AG04450 (cell line): ENCODE measurements around the gene KIAA1328. TPM values are rescaled to one million over a fixed set of nuclear protein-coding genes. Genes with fewer than 3 reads are reported as not detected.

Source experiments
- CTCF ChIA-PET: fragments of 300-600, 350-600 bp; formaldehyde crosslinking; extraction: SDS; loops from one replicate; lab custom pipeline; 2022; ENCODE audit warnings: antibody characterized with exemption, inconsistent platforms; lab: Charles Lee
- POLR2A ChIA-PET: fragments of 350-600 bp; formaldehyde crosslinking; extraction: SDS; loops from one replicate; lab custom pipeline; 2021; ENCODE audit warnings: antibody characterized with exemption, inconsistent platforms; lab: Yijun Ruan, JAX
- DNase-seq: peaks from one replicate; pipeline ENCODE4 v3.0.0-alpha.2; 2011; ENCODE audit warnings: low read depth, low spot score
- H3K27ac ChIP-seq: one replicate; pipeline ENCODE4 v1.5.1; 2012; ENCODE audit warnings: low read depth, low read length, control low read depth
- H3K27me3 ChIP-seq: one replicate; pipeline ENCODE4 v1.6.0; 2012; ENCODE audit warnings: low read length; ENCODE audit not compliant: control insufficient read depth, insufficient read depth
- H3K4me3 ChIP-seq: 2 replicates; pipeline ENCODE4 v1.5.1; 2011; ENCODE audit warnings: mild to moderate bottlenecking, low read depth, low read length, control low read depth
- H3K9me3 ChIP-seq: 2 replicates; pipeline ENCODE4 v1.5.1; 2012; ENCODE audit warnings: low read length; ENCODE audit not compliant: control insufficient read depth, insufficient read depth
- polyA plus RNA-seq: library from polyadenylated mRNA; depleted of rRNA; stranded (reverse); fragments of >200 nt; gene quantifications from 2 replicates; pipeline ENCODE4 v1.2.3, GENCODE V29; 2011
- TF ChIP-seq, protein P1 (sequence below): IDR thresholded peaks from 2 replicates; pipeline ENCODE4 v1.5.1; 2011; ENCODE audit warnings: low read depth, low read length, control low read depth, inconsistent platforms

KIAA1328 gene
- polyA plus RNA-seq, 1 experiment: 3.9 TPM

DNA sequence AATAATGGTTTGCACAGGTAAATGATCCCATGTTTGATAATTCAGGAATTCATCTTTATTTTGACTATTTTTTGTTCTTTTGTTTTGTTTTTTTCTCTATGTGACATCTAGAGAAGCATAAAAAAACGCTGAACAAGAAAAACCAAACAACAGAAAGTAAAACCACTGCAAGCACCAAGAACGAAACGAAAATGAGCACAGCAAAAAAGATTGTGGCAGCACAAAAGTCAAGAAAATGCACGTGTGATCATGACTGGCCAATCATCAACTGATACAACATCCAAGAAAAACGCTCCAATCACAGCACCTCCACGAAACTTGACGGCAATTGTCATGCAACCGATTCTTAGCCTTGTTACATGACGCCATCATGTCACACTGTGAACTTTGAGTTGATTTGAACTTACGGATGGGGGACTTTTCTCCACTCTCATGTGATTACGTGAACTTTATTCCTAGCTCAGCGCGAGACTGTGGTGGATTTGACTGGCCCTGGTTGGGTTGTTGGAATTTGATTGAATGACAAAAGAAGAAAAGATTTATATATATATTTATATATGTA is 417.9 kb downstream of the KIAA1328 start:
- TF ChIP-seq, protein P1, sequence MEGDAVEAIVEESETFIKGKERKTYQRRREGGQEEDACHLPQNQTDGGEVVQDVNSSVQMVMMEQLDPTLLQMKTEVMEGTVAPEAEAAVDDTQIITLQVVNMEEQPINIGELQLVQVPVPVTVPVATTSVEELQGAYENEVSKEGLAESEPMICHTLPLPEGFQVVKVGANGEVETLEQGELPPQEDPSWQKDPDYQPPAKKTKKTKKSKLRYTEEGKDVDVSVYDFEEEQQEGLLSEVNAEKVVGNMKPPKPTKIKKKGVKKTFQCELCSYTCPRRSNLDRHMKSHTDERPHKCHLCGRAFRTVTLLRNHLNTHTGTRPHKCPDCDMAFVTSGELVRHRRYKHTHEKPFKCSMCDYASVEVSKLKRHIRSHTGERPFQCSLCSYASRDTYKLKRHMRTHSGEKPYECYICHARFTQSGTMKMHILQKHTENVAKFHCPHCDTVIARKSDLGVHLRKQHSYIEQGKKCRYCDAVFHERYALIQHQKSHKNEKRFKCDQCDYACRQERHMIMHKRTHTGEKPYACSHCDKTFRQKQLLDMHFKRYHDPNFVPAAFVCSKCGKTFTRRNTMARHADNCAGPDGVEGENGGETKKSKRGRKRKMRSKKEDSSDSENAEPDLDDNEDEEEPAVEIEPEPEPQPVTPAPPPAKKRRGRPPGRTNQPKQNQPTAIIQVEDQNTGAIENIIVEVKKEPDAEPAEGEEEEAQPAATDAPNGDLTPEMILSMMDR: no peak
- Histone ChIP-seq H3K4me3 (no peak overlapping the region), H3K9me3 (no peaks in the 10 kb centered on the region; the same call in 1 of the 2 replicates), H3K27ac (no peak overlapping the region), H3K27me3 (peaks cover 33% of the 10 kb centered on the region)
- CTCF ChIA-PET: no interaction called here
- no peak for DNase-seq
- POLR2A ChIA-PET: no interaction called here

DNA sequence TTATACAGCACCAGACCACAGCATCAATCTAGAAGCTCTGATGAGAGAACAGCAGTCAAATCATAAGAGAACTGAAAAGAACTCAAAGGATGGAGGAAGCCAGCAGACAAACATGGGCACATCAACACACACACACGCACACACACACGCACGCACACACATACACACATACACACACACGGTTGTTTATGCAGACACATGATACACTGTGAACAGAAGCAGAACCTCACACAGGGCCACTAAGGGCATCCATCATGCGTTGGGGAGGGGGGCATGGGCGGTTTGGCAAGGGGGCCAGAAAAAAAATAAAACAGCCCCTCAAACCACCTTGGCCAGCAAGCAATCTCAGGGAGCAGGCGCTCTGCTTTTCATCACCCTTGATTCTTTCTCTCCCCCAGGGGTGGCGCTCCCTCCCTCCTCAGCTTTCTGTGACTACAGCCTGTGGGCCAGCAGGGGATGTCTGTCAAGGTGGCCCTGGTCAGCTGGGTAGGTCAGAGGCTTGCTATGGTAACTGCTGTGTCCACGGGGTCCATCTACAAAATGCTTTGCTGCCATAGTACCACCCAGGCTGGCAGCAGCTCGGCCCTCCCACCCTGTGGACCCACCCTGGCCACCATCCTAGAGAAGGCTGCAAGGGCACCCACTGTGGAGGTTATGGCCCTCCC is 418.7 kb downstream of the KIAA1328 start:
- Histone ChIP-seq H3K9me3 (no peaks in the 10 kb centered on the region; the same call in 1 of the 2 replicates), H3K27ac (no peak overlapping the region), H3K27me3 (peaks cover 30% of the 10 kb centered on the region), H3K4me3 (no peak overlapping the region)
- ChIA-PET CTCF (no interaction called here), POLR2A (no interaction called here)
- TF ChIP-seq, protein P1: no peak
- no peak for DNase-seq

- TF ChIP-seq, protein P1: no peak
- ChIA-PET CTCF (interaction anchor here (1.3 kb wide), 1 partner anchor 95 kb away, joined by 4 read pairs; no protein-coding TSS in a partner anchor), POLR2A (no interaction called here)
- no peak for DNase-seq
- Histone ChIP-seq H3K9me3 (no peaks in the 10 kb centered on the region; the same call in 1 of the 2 replicates), H3K27me3 (peaks cover 31% of the 10 kb centered on the region), H3K27ac (no peak overlapping the region), H3K4me3 (no peak overlapping the region)
Observed at GRCh38 chr18:37248281-37248680, 419.4 kb downstream of the KIAA1328 start.

GRCh38 chr18:37249171-37249886 is 420.4 kb downstream of the KIAA1328 start:
- no peak for DNase-seq
- H3K9me3 ChIP-seq: no peaks in the 10 kb centered on the region; the same call in 1 of the 2 replicates
- no peak overlapping the region for H3K27ac ChIP-seq
- no peak overlapping the region for H3K4me3 ChIP-seq
- peaks cover 30% of the 10 kb centered on the region for H3K27me3 ChIP-seq
- CTCF ChIA-PET: interaction anchor here (0.5 to 1.3 kb wide), 2 partner anchors 94 to 136 kb away, joined by 4 read pairs; no protein-coding TSS in a partner anchor
- TF ChIP-seq, protein P1: no peak
- POLR2A ChIA-PET: no interaction called here
